Prostate gland (tissue), 1 donor: ENCODE results near the gene RABGGTA.

Experiments used
- POLR2A ChIP-seq: fragments of 450-650 bp; IDR thresholded peaks from one replicate; pipeline ENCODE4 v1.6.1; 2016; ENCODE audit warnings: antibody characterized with exemption, mild to moderate bottlenecking
- POLR2AphosphoS5 ChIP-seq: sonication (generic); formaldehyde crosslinking; IDR thresholded peaks from one replicate; pipeline ENCODE4 v1.6.1; 2017; ENCODE audit warnings: antibody characterized with exemption

- TF ChIP-seq POLR2AphosphoS5 (no peak), POLR2A (peak; percentile 12)
Observed at GRCh38 chr14:24262821-24263733, 8.3 kb downstream of the RABGGTA start, which contains the start of gene TGM1.
